Measurements from ENCODE around the gene SLC7A10.
"Not testable (repeated sequence)": the region's sequence is repeated elsewhere in the genome, so short reads cannot be mapped to it uniquely, and the experiment has no call there.

Gene SLC7A10

DNA sequence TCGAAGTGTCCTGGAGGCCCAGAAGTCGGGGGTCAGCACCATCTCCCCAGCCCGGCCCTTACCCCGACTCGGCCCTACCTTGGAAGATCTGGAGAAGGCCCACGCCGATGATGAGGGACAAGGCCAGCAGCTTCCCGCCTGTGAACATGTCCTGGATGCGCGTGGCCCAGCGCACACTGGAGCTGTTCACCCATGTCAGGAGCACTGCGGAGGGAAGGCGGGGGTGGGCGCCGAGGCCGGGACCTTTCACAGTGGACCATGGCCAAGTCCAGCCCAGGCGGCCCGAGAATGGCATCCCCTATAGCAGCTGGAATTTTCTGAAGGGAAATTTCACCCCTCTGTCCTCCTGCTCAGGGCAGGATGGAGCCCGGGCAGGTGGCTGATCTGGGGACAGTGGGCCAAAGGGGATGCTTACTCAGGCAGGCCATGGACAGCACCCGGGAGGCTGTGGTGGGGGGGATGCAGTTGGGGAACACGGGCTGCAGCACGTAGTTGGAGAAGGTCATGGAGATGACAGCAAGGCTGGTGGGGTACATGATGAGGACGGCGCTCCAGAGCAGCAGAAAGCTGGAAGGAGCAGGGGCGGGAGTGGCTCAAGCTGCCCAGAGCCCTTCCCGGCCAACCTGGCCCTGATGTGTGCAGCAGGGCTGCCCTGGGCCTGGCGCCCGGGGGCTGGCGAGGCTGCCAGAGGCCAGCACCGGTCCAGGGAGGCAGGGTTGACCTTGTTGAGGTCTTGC is 13.0 kb downstream of the SLC7A10 start:
- DNase-seq = no peak

DNA sequence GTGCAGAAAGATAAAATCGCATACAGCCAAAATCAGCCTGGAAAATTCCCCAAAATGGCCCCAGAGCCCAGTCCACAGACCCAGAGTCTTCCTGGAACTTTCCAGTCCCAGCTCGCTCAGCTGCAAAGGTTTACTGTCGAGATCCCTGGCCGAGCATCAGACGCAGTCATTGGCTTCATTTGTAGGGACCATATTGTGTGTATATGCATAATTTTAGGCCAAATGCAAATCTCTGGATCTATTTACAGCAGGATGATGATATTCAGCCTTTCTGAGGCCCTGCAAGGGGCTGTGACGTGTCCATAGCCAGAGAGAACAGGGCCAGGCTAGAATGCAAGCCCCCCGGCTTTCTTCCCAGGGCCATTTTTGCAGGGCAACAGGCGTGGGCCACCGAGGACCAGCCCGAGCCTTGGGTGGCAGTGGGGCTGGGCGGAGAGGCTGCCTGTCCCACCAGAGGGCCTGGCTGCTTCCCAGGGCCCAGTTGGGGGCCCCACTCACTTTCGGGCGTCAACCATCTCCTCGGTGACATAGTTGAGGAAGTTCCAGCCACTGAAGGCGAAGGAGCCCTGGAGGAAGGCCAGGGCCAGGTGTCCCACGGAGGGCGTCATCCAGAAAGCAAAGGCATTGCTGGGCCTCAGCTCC is 13.7 kb downstream of the SLC7A10 start:
- no peak for DNase-seq

GRCh38 chr19:33210266-33210940 is 15.2 kb downstream of the SLC7A10 start:
- no peak for DNase-seq

GRCh38 chr19:33209850-33210230 is 15.8 kb downstream of the SLC7A10 start:
- not testable (repeated sequence) for DNase-seq

DNA sequence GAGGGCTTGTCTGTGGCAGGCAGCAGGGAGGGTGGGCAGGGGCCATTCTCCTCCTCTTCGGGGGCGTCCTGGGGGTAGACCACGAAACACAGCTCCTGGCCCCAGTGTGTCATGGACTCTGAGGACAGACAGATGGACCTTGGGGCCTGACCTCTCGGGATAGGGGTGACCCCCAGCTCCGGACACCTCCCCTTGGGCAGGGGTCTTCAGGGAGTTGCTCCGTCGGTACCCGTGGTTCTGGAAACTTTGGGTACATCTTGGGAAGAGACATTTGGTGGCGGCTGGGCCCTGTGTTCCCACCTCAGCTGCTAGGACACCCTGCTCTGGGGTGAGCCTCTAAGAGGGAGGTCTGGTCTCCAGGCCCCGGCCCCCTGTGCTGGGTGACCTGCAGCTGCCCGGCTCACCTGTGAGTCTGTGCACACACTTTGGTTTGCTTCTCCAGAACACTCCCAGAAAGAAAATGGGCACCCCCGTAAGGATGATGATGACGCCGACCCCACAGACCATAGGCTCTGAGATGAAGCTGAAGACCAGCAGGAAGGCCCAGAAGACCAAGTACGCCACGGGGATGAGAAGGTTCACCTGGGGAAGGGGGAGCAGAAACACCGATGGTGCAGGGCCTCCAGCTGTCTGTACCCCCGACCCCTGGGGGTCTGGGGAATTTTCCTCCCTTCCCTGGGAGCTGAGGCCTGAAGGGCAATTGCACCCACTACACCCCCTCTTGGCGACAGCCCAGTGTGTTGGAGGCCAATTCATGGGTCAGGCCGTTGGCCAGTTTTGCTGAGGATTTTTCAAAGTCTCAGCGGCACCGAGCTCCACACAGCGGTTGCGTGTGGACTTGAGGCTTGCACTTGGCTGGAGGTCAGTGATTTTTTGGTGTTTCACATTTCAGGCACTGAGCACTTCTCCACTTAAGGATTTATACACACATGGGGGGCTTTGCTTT is 16.5 kb downstream of the SLC7A10 start:
- DNase-seq = no peak

GRCh38 chr19:33208371-33208895 is 17.2 kb downstream of the SLC7A10 start:
- no peak for DNase-seq

DNA sequence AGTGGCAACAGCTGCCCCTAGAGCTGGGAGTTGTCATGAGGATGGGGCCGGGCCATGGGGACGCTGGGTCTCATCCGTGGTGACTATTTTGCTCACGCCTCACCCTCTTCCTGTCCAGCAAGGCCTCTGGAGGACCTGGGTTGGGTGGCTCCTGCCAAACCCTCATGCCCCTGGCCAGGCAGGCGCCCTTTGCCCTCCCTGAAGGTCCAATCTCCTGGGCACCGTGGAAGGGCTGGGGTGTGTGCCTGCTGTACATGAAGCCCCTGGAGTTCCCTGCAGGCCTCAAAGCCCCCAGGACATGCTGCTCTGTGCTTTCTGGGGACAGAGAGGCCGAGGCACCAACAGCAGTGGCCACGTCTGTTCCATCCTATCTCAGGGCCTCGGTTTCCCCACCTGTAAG is 17.7 kb downstream of the SLC7A10 start:
- no peak for DNase-seq

DNA sequence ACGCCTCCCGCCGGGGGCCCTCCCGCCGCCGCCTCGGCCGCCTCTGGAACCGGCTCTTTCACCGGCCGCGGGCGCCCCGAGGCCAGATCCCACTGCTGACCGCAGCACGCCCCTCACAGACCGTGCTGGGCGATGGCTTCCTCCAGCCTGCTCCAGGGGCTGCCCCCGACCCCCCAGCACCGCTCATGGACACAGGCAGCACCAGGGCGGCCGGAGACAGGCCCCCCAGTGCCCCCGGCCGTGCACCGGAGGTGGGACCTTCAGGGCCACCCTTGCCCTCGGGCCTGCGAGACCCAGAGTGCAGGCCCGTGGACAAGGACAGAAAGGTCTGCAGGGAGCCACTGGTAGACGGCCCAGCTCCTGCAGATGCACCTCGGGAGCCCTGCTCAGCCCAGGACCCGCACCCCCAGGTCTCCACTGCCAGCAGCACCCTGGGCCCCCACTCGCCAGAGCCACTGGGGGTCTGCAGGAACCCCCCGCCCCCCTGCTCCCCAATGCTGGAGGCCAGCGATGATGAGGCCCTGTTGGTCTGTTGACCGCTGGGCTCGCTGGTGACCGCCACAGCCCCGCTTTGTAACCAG is 18.5 kb downstream of the SLC7A10 start:
- DNase-seq = no peak

DNA sequence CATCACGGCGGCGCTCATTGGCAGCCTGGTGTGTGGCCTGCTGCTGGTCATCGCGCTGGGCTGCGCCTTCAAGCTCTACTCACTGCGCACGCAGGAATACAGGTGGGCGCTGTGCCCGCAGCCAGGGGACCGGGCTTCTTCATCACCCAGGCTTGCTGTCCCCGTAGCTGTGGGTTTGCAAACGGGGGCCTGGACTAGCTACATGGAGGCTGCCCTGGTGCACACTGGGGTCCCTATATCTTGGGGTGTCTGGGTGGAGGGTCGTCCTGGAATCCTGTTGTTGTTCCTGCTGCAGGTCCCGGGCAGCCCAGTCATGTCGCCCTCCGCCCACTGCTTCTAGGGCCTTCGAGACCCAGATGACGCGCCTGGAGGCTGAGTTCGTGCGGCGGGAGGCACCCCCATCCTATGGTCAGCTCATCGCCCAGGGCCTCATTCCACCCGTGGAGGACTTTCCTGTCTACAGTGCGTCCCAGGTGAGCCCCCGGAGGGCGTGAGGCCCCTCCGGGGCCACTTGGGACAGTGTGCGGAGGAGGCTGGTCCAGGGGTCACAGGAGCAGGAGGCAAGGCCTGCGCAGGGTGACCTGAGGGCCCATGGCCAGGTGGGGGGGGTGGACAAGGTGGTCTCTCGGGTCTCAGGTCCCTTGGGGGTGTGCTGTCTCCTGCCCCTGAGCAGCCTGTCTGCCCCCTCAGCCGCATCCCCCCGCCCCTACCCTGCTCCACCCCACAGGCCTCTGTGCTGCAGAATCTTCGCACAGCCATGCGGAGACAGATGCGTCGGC is 19.2 kb downstream of the SLC7A10 start:
- DNase-seq = no peak

DNA sequence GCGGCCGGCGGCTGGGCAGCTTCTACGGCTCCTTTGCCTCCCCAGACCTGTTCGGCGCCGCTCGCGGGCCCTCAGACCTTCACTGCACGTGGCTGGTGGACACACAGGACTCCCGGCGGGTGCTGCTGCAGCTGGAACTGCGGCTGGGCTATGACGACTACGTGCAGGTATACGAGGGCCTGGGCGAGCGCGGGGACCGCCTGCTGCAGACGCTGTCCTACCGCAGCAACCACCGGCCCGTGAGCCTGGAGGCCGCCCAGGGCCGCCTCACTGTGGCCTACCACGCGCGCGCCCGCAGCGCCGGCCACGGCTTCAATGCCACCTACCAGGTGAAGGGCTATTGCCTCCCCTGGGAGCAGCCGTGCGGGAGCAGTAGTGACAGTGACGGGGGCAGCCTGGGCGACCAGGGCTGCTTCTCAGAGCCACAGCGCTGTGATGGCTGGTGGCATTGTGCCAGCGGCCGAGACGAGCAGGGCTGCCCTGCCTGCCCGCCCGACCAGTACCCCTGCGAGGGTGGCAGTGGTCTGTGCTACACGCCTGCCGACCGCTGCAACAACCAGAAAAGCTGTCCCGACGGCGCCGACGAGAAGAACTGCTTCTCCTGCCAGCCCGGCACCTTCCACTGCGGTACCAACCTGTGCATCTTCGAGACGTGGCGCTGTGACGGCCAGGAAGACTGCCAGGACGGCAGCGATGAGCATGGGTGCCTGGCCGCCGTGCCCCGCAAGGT is 20.0 kb downstream of the SLC7A10 start:
- no peak for DNase-seq

DNA sequence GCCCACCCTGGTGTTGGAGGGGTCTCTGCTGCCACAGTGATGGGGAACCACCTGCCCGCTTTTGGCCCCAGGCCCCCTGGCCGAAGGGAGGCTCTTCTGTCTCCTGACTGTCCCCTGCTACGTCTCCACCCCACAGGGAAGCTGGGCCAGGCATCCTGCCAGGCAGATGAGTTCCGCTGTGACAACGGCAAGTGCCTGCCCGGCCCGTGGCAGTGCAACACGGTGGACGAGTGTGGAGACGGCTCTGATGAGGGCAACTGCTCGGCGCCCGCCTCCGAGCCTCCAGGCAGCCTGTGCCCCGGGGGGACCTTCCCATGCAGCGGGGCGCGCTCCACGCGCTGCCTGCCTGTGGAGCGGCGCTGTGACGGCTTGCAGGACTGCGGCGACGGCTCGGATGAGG is 20.5 kb downstream of the SLC7A10 start:
- no peak for DNase-seq

DNA sequence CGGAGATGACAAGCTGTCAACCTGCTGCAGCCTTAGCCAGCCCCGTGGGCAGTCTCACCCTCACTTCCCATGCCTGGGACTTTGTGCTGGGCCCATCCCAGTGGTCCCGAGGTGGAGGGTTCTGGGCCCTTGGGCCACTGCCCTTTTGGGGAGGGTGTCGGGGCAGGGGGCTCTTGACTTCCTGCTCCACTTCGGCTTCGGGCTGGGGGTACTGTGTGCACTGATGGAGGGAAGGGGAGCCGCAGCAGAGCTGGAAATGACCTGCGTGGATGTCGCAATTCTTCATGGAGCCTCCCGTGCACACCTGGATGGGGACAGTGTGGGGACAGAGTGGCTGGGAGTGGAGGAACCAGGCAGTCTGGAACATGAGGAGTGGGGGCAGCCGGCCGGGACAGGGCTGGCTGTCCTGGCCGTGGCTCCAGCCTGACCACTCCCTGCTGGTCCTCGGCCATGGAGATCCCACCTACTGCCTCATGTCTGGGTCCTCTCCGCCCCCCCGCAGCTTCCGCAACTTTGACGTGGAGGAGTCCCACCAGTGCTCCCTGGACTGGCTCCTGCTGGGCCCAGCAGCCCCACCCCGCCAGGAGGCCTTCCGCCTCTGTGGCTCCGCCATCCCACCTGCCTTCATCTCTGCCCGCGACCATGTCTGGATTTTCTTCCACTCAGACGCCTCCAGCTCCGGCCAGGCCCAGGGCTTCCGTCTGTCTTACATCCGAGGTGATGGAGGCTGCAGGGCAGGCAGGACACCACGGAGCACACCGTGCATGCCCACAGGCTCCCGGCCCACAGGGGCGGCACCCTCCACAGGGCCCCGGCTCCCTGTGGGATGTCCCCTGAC is 21.3 kb downstream of the SLC7A10 start:
- no peak for DNase-seq

DNA sequence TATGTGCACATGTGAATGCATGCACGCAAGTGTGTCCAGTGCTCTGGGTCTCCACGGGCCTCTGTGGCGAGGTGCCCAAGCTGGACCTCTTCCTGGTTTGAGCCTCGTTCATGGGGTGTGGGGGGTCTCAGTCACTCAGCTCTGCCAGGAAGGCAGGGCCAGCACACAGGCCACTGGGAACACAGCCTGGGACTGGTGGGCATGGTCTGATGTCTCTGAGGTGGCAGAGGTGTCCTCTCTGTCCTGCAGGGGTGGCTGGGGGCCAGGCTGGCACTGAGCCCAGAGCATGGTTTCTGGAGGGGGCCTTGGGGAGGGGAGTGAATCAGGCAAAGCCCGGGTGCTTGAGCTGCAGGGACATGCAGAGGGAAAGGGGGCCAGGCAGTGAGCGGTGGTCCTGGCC is 22.1 kb downstream of the SLC7A10 start:
- no peak for DNase-seq

DNA sequence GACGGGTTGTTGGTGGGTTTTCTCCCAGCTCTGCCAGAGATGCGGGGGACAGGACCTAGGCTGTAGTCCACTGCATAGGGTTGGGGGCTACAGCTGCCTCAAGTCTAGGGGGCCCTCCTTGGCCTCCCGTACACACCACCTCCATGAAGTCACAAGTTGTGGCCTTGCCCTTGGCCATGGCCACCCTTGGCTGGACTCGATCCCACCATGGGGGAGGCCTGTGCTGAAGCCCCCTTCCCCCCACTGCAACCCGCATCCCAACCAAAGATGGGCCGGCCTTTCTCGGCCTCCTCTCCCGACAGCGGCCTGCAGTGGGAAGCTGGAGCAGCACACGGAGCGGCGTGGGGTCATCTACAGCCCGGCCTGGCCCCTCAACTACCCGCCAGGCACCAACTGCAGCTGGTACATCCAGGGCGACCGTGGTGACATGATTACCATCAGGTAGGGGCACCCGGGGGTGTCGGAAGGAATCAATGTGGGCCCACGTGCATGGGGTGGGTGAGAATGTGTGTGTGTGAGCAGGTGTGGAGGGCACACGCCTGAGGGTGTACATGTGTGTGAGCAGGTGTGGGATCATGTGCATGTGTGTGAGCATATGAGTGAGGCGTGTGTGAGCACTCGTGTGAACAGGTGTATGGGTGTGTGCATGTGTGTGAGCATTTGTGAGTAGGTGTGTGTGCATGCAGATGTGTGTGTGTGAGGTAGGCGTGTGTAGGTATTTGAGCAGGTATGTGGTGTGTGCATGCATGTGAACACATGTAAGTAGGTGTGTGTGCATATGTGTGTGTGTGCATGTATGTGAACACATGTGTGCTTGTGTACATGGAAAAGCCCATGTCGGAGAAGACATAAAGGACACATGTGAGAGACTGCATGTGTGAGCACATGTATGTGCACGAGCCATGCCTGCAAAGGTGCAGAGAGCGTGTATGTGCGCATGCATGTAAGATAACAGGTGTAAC is 22.8 kb downstream of the SLC7A10 start:
- DNase-seq = no peak

DNA sequence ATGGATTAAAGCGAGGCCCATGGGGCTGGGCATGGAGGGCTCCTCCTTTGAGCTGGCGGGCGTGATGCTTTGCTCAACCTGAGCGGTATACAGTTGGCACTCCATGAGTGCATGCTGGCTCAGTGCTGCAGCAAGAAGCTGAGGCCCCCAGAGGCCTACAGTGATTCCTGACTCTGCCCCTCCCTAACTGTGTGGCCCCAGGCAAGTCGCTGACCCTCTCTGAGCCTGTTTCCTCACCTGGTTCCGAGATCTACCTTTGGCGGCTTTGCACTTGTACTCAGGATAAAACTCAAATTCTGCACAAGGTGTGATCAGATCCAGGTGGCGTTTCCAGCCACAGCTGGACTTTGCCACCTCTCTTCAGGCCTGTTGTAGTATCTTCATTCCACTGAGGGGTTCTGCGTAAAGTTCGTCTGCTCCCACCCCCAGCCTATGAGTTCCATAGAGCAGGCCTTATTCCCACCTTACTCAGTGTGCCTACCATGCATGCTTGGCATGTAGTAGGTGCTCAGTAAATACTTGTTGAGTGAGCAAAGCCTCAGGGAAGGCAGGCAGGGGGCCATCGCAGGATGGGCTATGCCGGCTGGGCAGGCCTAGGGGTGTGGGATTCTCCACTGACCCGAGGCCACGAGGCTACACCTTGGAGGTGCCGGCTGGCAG is 23.6 kb downstream of the SLC7A10 start:
- no peak for DNase-seq

DNA sequence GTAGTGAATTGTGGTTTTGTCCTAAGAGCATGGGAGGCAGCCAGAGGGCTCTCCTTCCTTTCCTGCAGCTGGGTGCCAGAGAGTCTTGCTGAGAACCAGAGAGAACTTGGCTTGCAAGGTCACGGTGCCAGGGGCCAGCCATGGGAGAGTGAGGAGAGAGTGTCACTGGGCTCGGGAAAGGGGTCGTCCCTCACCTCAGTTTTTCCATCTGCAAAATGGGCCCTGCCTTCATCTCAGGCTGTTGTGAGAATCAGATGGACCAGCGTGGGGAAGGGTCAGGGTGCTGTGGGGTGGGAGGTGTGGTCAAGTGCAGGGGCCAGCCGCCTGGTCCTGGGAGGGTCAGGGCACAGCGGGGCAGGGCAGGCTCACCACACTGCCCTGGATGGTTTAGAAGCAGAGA is 24.2 kb downstream of the SLC7A10 start:
- no peak for DNase-seq

- no peak for DNase-seq
Measured at GRCh38 chr19:33199441-33200265, 26.0 kb downstream of the SLC7A10 start.
